SK-N-SH treated with all-trans-retinoic acid at 6 μM for 48 hours (cell line): Measurements from ENCODE around the gene PRR13.

Experiments
- ATAC-seq: fragments of 200-7000 bp; cut with Tn5 transposase; 3 replicates; pipeline ENCODE4 v1.9.1; 2020; ENCODE audit warnings: mild to moderate bottlenecking, moderate library complexity
- ARNTL ChIP-seq: fragments of 450-650 bp; formaldehyde crosslinking; IDR thresholded peaks from 2 replicates; pipeline ENCODE4 v1.5.0; 2020; ENCODE audit warnings: low read depth, mild to moderate bottlenecking, moderate library complexity, borderline replicate concordance
- BACH2 ChIP-seq: fragments of 250-450 bp; sonication (Bioruptor Pico); IDR thresholded peaks from 2 replicates; pipeline ENCODE4 v1.9.0; 2021; ENCODE audit warnings: mild to moderate bottlenecking, borderline replicate concordance
- CSDC2 ChIP-seq: fragments of 250-450 bp; sonication (Bioruptor Pico); IDR thresholded peaks from 2 replicates; pipeline ENCODE4 v1.5.0; 2020; ENCODE audit warnings: mild to moderate bottlenecking, moderate library complexity
- ISL1 ChIP-seq: fragments of 250-450 bp; sonication (Bioruptor Pico); IDR thresholded peaks from 2 replicates; pipeline ENCODE4 v2.1.2; 2022; ENCODE audit warnings: mild to moderate bottlenecking, moderate library complexity
- OSR1 ChIP-seq: fragments of 250-450 bp; sonication (Bioruptor Pico); IDR thresholded peaks from 2 replicates; pipeline ENCODE4 v1.8.0; 2022; ENCODE audit warnings: moderate library complexity, mild to moderate bottlenecking, inconsistent platforms
- RARB ChIP-seq: fragments of 250-450 bp; sonication (Bioruptor Pico); IDR thresholded peaks from 2 replicates; pipeline ENCODE4 v1.8.0; 2021; ENCODE audit warnings: mild to moderate bottlenecking, moderate library complexity
- SNAI2 ChIP-seq: fragments of 250-450 bp; sonication (Bioruptor Pico); IDR thresholded peaks from 2 replicates; pipeline ENCODE4 v1.5.0; 2020; ENCODE audit warnings: mild to moderate bottlenecking, moderate library complexity
- TCF4 ChIP-seq: fragments of 250-450 bp; sonication (Bioruptor Pico); IDR thresholded peaks from 2 replicates; pipeline ENCODE4 v1.8.0; 2021; ENCODE audit warnings: mild to moderate bottlenecking, moderate library complexity, borderline replicate concordance
- ZC3H10 ChIP-seq: fragments of 250-450 bp; sonication (Bioruptor Pico); IDR thresholded peaks from 2 replicates; pipeline ENCODE4 v1.5.1; 2021; ENCODE audit warnings: mild to moderate bottlenecking, moderate library complexity
- ZFP3 ChIP-seq: fragments of 250-450 bp; sonication (Bioruptor Pico); IDR thresholded peaks from 2 replicates; pipeline ENCODE4 v1.5.0; 2020; ENCODE audit warnings: mild to moderate bottlenecking, moderate library complexity
- ZFP30 ChIP-seq: fragments of 450-650 bp; formaldehyde crosslinking; IDR thresholded peaks from 2 replicates; pipeline ENCODE4 v1.5.0; 2022; ENCODE audit warnings: mild to moderate bottlenecking, moderate library complexity
- ZNF565 ChIP-seq: fragments of 450-650 bp; formaldehyde crosslinking; conservative IDR thresholded peaks from 2 replicates; pipeline ENCODE4 v1.5.0; 2020; ENCODE audit warnings: low read depth, mild to moderate bottlenecking, moderate library complexity
- ZNF70 ChIP-seq: fragments of 450-650 bp; formaldehyde crosslinking; IDR thresholded peaks from 2 replicates; pipeline ENCODE4 v1.5.0; 2020; ENCODE audit warnings: mild to moderate bottlenecking, moderate library complexity
- ZNF8 ChIP-seq: fragments of 450-650 bp; formaldehyde crosslinking; IDR thresholded peaks from 2 replicates; pipeline ENCODE4 v1.5.0; 2020; ENCODE audit warnings: mild to moderate bottlenecking, moderate library complexity
- TF ChIP-seq, protein P1 (sequence below): fragments of 250-450 bp; sonication (Bioruptor Pico); IDR thresholded peaks from 2 replicates; pipeline ENCODE4 v1.5.1; 2021; ENCODE audit warnings: mild to moderate bottlenecking, moderate library complexity
- TF ChIP-seq, protein P2 (sequence below): fragments of 250-450 bp; sonication (Bioruptor Pico); IDR thresholded peaks from 2 replicates; pipeline ENCODE4 v1.8.0; 2021; ENCODE audit warnings: low read depth, mild to moderate bottlenecking, moderate library complexity, borderline replicate concordance
- TF ChIP-seq, protein P3 (sequence below): fragments of 250-450 bp; sonication (Bioruptor Pico); IDR thresholded peaks from 2 replicates; pipeline ENCODE4 v1.5.1; 2020; ENCODE audit warnings: low read depth, mild to moderate bottlenecking, moderate library complexity
- TF ChIP-seq, protein P4 (sequence below): fragments of 250-450 bp; sonication (Bioruptor Pico); IDR thresholded peaks from 2 replicates; pipeline ENCODE4 v1.8.0; 2020; ENCODE audit warnings: mild to moderate bottlenecking, moderate library complexity, borderline replicate concordance

Gene PRR13

DNA sequence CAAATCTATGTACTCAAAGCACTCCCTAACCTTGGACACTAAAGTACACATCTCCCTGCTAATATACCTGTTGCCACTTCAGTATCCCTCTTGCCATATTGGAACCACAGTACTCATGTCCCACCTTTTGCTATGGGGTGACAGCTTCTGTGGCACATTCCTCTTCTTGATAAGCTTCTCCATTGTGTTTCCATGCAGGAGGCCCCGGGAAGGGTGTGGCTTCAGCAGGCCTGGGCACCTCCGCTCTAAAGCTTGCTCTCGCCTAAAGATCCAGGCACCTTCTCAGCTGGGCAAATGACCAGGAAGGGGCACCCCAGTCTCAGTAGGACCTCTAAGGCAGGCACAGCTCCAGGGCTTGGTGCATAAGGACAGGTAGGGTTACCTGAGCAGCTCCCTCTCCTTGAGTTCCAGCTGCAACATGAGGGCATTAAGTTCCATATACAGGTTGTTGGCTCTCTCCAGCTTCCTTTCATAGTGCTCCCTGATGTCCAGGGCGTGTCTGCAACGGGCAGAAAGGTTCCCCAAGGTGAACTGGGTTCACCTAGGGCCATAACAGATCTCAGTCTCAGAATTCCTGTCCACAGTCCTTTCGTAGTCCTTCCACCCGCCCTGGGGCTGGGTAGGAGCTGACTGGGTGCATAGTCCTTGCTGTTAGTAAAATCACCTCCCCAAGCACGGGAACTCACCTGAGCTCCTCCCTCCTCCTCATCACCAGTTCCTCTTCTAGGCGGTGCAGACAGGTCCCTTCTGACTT, 41.9 kb downstream of the PRR13 start:
- no peak for ATAC-seq

DNA sequence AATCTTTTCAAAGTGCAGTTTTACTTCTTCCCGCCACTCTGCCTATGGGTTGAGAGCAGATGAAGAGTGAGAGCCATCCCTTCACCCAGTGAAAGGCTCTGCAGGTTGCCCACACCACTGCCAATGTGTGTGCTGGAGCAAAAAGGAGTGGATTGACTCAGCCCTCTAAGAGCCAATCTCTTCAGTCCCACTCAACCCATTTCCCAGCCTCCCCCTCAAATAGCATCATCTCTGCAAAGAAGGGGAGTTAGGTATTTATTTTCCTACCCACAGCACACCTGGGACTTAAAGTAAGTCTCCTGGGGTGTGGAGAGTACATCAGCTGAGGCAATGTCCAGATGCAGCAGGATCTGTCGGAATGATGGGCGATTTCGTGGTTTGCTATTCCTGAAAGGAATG, 42.4 kb downstream of the PRR13 start:
- TF ChIP-seq, protein P1, sequence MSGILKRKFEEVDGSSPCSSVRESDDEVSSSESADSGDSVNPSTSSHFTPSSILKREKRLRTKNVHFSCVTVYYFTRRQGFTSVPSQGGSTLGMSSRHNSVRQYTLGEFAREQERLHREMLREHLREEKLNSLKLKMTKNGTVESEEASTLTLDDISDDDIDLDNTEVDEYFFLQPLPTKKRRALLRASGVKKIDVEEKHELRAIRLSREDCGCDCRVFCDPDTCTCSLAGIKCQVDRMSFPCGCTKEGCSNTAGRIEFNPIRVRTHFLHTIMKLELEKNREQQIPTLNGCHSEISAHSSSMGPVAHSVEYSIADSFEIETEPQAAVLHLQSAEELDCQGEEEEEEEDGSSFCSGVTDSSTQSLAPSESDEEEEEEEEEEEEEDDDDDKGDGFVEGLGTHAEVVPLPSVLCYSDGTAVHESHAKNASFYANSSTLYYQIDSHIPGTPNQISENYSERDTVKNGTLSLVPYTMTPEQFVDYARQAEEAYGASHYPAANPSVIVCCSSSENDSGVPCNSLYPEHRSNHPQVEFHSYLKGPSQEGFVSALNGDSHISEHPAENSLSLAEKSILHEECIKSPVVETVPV (CRISPR knock-in tag) = no peak
- TF ChIP-seq, protein P2, sequence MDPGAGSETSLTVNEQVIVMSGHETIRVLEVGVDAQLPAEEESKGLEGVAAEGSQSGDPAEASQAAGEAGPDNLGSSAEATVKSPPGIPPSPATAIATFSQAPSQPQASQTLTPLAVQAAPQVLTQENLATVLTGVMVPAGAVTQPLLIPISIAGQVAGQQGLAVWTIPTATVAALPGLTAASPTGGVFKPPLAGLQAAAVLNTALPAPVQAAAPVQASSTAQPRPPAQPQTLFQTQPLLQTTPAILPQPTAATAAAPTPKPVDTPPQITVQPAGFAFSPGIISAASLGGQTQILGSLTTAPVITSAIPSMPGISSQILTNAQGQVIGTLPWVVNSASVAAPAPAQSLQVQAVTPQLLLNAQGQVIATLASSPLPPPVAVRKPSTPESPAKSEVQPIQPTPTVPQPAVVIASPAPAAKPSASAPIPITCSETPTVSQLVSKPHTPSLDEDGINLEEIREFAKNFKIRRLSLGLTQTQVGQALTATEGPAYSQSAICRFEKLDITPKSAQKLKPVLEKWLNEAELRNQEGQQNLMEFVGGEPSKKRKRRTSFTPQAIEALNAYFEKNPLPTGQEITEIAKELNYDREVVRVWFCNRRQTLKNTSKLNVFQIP = no peak
- TF ChIP-seq ZNF70 (no peak), ZNF8 (CRISPR knock-in tag) (no peak), CSDC2 (no peak)
- ATAC-seq = peak; percentile 1; the same call in 2 of the 3 replicates

More for the DNA sequence above, 41.9 kb downstream of the PRR13 start:
- TF ChIP-seq, protein P3, sequence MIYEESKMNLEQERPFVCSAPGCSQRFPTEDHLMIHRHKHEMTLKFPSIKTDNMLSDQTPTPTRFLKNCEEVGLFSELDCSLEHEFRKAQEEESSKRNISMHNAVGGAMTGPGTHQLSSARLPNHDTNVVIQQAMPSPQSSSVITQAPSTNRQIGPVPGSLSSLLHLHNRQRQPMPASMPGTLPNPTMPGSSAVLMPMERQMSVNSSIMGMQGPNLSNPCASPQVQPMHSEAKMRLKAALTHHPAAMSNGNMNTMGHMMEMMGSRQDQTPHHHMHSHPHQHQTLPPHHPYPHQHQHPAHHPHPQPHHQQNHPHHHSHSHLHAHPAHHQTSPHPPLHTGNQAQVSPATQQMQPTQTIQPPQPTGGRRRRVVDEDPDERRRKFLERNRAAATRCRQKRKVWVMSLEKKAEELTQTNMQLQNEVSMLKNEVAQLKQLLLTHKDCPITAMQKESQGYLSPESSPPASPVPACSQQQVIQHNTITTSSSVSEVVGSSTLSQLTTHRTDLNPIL (CRISPR knock-in tag) = no peak
- no peak for TF ChIP-seq RARB (CRISPR knock-in tag)

DNA sequence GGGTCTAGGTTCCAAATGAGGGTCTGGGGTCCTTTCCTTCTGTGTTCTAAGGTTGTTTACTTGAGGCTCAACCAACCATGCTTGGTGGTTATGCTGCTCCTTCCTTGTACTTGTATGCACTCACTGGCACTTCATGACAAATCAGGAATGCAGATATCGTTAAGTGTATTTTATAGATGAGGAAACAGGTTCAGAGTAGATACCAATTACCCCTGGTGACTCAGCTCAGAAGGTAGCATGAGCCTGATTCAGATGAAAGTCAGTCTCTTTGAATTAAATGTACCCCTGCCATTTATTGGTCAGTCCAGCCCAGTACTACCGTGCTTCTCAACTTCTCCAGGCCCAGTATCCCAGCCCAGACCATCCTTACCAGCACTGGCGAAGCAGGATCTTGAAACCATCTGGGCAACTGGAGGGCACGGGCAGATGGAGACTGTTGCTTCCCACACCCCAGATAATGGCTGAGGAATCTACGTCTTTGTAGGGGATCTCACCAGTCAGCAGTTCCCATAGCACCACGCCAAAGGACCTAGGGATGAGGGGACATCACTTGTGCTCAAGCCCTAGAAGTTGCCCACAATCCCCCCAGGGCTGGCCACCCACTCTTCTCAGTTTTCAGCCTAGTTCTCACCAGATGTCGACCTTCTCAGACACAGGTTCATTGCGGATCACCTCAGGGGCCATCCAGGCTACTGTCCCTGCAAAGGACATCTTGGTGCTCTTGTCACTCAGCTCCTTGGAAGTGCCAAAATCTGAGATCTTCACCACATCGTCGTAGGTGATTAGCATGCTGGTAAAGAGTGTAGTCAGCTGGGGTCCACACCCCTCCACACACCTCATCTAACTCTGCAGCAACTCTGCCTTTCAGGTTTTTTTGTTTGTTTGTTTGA, 43.4 kb downstream of the PRR13 start:
- peak; percentile 0; the same call in 2 of the 3 replicates for ATAC-seq
- TF ChIP-seq SNAI2 (CRISPR knock-in tag) (no peak), OSR1 (CRISPR knock-in tag) (no peak), ISL1 (CRISPR knock-in tag) (no peak), ZNF8 (CRISPR knock-in tag) (no peak), BACH2 (no peak), TCF4 (CRISPR knock-in tag) (no peak), ZNF565 (CRISPR knock-in tag) (no peak)
- TF ChIP-seq, protein P4, sequence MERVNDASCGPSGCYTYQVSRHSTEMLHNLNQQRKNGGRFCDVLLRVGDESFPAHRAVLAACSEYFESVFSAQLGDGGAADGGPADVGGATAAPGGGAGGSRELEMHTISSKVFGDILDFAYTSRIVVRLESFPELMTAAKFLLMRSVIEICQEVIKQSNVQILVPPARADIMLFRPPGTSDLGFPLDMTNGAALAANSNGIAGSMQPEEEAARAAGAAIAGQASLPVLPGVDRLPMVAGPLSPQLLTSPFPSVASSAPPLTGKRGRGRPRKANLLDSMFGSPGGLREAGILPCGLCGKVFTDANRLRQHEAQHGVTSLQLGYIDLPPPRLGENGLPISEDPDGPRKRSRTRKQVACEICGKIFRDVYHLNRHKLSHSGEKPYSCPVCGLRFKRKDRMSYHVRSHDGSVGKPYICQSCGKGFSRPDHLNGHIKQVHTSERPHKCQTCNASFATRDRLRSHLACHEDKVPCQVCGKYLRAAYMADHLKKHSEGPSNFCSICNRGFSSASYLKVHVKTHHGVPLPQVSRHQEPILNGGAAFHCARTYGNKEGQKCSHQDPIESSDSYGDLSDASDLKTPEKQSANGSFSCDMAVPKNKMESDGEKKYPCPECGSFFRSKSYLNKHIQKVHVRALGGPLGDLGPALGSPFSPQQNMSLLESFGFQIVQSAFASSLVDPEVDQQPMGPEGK (CRISPR knock-in tag) = no peak
- TF ChIP-seq, protein P2 = no peak
- TF ChIP-seq, protein P3 (CRISPR knock-in tag) = no peak

DNA sequence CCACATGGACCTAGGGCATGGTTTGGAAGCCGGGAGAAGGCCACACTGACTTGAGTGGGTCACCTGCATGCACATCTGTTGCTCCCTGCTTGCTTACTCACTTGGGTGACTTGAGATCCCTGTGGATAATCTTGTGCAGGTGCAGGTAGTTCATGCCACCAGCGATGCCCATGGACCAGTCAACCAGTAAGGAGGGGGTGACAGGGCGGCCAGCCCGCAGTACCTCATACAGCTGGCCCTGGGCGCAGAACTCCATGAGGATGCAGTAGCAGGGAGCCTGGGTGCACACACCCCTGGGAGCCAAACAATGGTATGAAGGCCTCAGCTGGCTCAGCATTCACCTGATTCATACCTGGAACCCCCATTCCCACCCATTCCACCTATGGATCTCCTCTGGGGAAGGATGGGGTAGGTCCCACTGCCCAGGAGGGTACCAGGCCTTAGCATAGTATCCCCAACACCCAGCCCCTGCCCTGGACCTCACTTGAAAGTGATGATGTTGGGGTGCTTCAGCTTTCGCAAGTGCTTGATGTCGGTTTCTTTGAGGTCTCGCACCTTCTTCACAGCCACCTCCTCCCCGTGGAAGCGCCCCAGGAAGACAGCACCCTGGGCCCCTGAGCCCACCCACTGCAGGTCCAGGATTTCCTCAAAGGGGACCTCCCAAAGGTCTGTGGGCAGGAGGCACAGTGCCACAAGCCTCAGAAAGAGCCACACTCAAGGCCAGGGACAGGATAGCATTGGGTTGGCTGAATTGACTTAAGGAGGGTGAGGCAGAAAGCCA, 44.6 kb downstream of the PRR13 start:
- ATAC-seq = no peak
- no peak for TF ChIP-seq ARNTL (CRISPR knock-in tag)
- TF ChIP-seq BACH2 = no peak
- TF ChIP-seq, protein P4 (CRISPR knock-in tag) = no peak
- TF ChIP-seq, protein P1 (CRISPR knock-in tag) = no peak
- no peak for TF ChIP-seq RARB (CRISPR knock-in tag)
- no peak for TF ChIP-seq ZC3H10
- no peak for TF ChIP-seq ZFP3 (CRISPR knock-in tag)
- TF ChIP-seq ZFP30 (CRISPR knock-in tag) = no peak
- no peak for TF ChIP-seq ISL1 (CRISPR knock-in tag)
